Natural killer cell (primary cell): ENCODE measurements around the gene TOR1A. TPM values are rescaled to one million over a fixed set of nuclear protein-coding genes. Genes with fewer than 3 reads are reported as not detected.

Experiments
- ATAC-seq, 3 donors: fragments of 150-1000 bp in 2 of 3; fragments of 200-7000 bp in 1 of 3; cut with Tn5 transposase; 1 replicate in 1 of 3; 2 replicates in 2 of 3; pipeline ENCODE4 v1.10.0; 2021; ENCODE audit warnings: mild to moderate bottlenecking in 2 of 3, moderate library complexity in 2 of 3
- DNase-seq, 2 donors: peaks; one replicate each; pipeline versions ENCODE4 v3.0.0 to v3.0.0-alpha.2; 2013 to 2021; ENCODE audit warnings: mixed read lengths in 1 of 2
- H3K27ac ChIP-seq: one replicate; pipeline ENCODE4 v1.5.1; 2013; ENCODE audit warnings: mild to moderate bottlenecking, low read length
- H3K27me3 ChIP-seq: one replicate; pipeline ENCODE4 v1.6.1; 2013; ENCODE audit warnings: low read length; ENCODE audit not compliant: control insufficient read depth, insufficient read depth
- H3K36me3 ChIP-seq: one replicate; pipeline ENCODE4 v1.6.1; 2013; ENCODE audit warnings: low read length; ENCODE audit not compliant: control insufficient read depth, insufficient read depth
- H3K4me1 ChIP-seq: one replicate; pipeline ENCODE4 v1.6.1; 2013; ENCODE audit warnings: low read length; ENCODE audit not compliant: control insufficient read depth, insufficient read depth
- H3K4me3 ChIP-seq: one replicate; pipeline ENCODE4 v1.5.1; 2013; ENCODE audit warnings: low read length
- H3K9me3 ChIP-seq: one replicate; pipeline ENCODE4 v1.6.1; 2013; ENCODE audit warnings: low read length; ENCODE audit not compliant: control insufficient read depth, insufficient read depth
- H3K27ac Mint-ChIP-seq, 2 donors: one replicate each; pipeline ENCODE4 v1.8.0; 2022; ENCODE audit warnings: mild to moderate bottlenecking in 2 of 2, mixed read lengths in 2 of 2, moderate library complexity in 1 of 2
- H3K27me3 Mint-ChIP-seq, 2 donors: one replicate each; pipeline ENCODE4 v1.8.0; 2022; ENCODE audit warnings: low read depth in 2 of 2, mixed read lengths in 2 of 2
- H3K36me3 Mint-ChIP-seq: one replicate; pipeline ENCODE4 v1.8.0; 2022; ENCODE audit warnings: mixed read lengths
- H3K4me1 Mint-ChIP-seq, 2 donors: one replicate each; pipeline ENCODE4 v1.8.0; 2022; ENCODE audit warnings: mixed read lengths in 2 of 2
- H3K4me3 Mint-ChIP-seq: one replicate; pipeline ENCODE4 v1.8.0; 2022; ENCODE audit warnings: mild to moderate bottlenecking, moderate library complexity, mixed read lengths
- H3K9me3 Mint-ChIP-seq, 2 donors: one replicate each; pipeline ENCODE4 v1.8.0; 2022; ENCODE audit warnings: mixed read lengths in 2 of 2
- CTCF ChIP-seq: fragments of 200-600 bp; IDR thresholded peaks from one replicate; pipeline ENCODE4 v1.8.0; 2022; ENCODE audit warnings: antibody characterized with exemption
- WGBS: methylation state at CpG from one replicate; pipeline ENCODE4 v1.1.7; 2013; ENCODE audit warnings: missing lambda C conversion rate; ENCODE audit not compliant: insufficient coverage; 5-methylcytosine and 5-hydroxymethylcytosine counted together
- intact Hi-C: fragments of 100-400 bp; cut with micrococcal nuclease; formaldehyde crosslinking; loops from one replicate; pipeline ENCODE4 v1.14.2; 2022
- total RNA-seq, 4 donors: library from RNA; stranded (reverse); fragments of 120-200 nt in 1 of 4; gene quantifications; one replicate each; pipeline versions ENCODE4 v1.2.3 to v1.2.4, GENCODE V29; 2013 to 2022

The TOR1A gene
- total RNA-seq, 3 donors from 2014 or later (not counting 1 experiment from before 2014, with no cell fraction given): 26.1 to 36.4 (median 34.8) TPM

GRCh38 chr9:129853614-129854013, 29.7 kb upstream of the TOR1A start:
- H3K27me3 Mint-ChIP-seq: no peaks in the 10 kb centered on the region
- WGBS: 64% methylated on average over 3 of the region's 3 CpGs
- DNase-seq: no peak
- intact Hi-C loops: no loop called here
- no peak for TF ChIP-seq CTCF
- Histone ChIP-seq H3K9me3 (no peaks in the 10 kb centered on the region), H3K4me3 (no peak overlapping the region), H3K27ac (no peak overlapping the region), H3K4me1 (peaks cover 23% of the 10 kb centered on the region), H3K36me3 (peaks cover 69% of the 10 kb centered on the region), H3K27me3 (no peaks in the 10 kb centered on the region)
- H3K36me3 Mint-ChIP-seq: peaks cover 25% of the 10 kb centered on the region
- peak overlapping the region in 1 of 2 donors; percentile 48 for H3K27ac Mint-ChIP-seq
- no peaks in the 10 kb centered on the region for H3K9me3 Mint-ChIP-seq
- H3K4me1 Mint-ChIP-seq: peaks cover 40% of the 10 kb centered on the region in 2 donors
- peak overlapping the region; percentile 70 for H3K4me3 Mint-ChIP-seq
- ATAC-seq: no peak

- WGBS: 79% methylated on average over 5 of the region's 5 CpGs
- Mint-ChIP-seq H3K36me3 (peaks cover 25% of the 10 kb centered on the region), H3K27me3 (no peaks in the 10 kb centered on the region), H3K4me3 (no peak overlapping the region), H3K9me3 (no peaks in the 10 kb centered on the region), H3K27ac (no peak overlapping the region), H3K4me1 (peaks cover 40 to 44% of the 10 kb centered on the region in 2 donors)
- no peaks in the 10 kb centered on the region for H3K27me3 ChIP-seq
- intact Hi-C loops: no loop called here
- ATAC-seq (no peak), DNase-seq (no peak)
- TF ChIP-seq CTCF: no peak
- H3K4me3 ChIP-seq: no peak overlapping the region
- H3K4me1 ChIP-seq: peaks cover 23% of the 10 kb centered on the region
- H3K27ac ChIP-seq: no peak overlapping the region
- H3K9me3 ChIP-seq: no peaks in the 10 kb centered on the region
- H3K36me3 ChIP-seq: peaks cover 59% of the 10 kb centered on the region
Observed at GRCh38 chr9:129852579-129852978, 28.6 kb upstream of the TOR1A start.

GRCh38 chr9:129851821-129852220, 27.9 kb upstream of the TOR1A start:
- peak overlapping the region in 1 of 2 donors; percentile 62 for H3K27ac Mint-ChIP-seq
- Histone ChIP-seq H3K27me3 (no peaks in the 10 kb centered on the region), H3K36me3 (peaks cover 53% of the 10 kb centered on the region), H3K9me3 (no peaks in the 10 kb centered on the region), H3K27ac (no peak overlapping the region), H3K4me3 (no peak overlapping the region), H3K4me1 (peaks cover 23% of the 10 kb centered on the region)
- H3K36me3 Mint-ChIP-seq: peaks cover 25% of the 10 kb centered on the region
- 95% methylated on average over 5 of the region's 5 CpGs for WGBS
- no peak overlapping the region for H3K4me3 Mint-ChIP-seq
- ATAC-seq (no peak), DNase-seq (no peak)
- intact Hi-C loops: no loop called here
- H3K27me3 Mint-ChIP-seq: no peaks in the 10 kb centered on the region
- H3K9me3 Mint-ChIP-seq: no peaks in the 10 kb centered on the region
- peaks cover 40 to 44% of the 10 kb centered on the region in 2 donors for H3K4me1 Mint-ChIP-seq
- TF ChIP-seq CTCF: no peak

GRCh38 chr9:129850821-129851550, 27.1 kb upstream of the TOR1A start:
- no peak for TF ChIP-seq CTCF
- H3K4me3 ChIP-seq: no peak overlapping the region
- H3K36me3 Mint-ChIP-seq: peaks cover 25% of the 10 kb centered on the region
- H3K4me1 Mint-ChIP-seq: peaks cover 40 to 44% of the 10 kb centered on the region in 2 donors
- intact Hi-C loops: no loop called here
- no peaks in the 10 kb centered on the region for H3K27me3 Mint-ChIP-seq
- no peak overlapping the region for H3K27ac Mint-ChIP-seq
- H3K4me3 Mint-ChIP-seq: no peak overlapping the region
- no peaks in the 10 kb centered on the region for H3K9me3 Mint-ChIP-seq
- ATAC-seq: no peak
- no peak for DNase-seq
- WGBS: over 99% methylated on average over 5 of the region's 6 CpGs
- no peak overlapping the region for H3K27ac ChIP-seq
- H3K27me3 ChIP-seq: no peaks in the 10 kb centered on the region
- H3K9me3 ChIP-seq: no peaks in the 10 kb centered on the region
- peaks cover 45% of the 10 kb centered on the region for H3K36me3 ChIP-seq
- peaks cover 23% of the 10 kb centered on the region for H3K4me1 ChIP-seq
